ENCODE results near the gene DACT1. TPM values are rescaled to one million over a fixed set of nuclear protein-coding genes. Genes with fewer than 3 reads are reported as not detected.

DACT1 gene
- total and polyA plus RNA-seq, 2 donors (not counting 1 experiment from before 2014, with no cell fraction given), result 10.2 to 10.6 TPM

DNA sequence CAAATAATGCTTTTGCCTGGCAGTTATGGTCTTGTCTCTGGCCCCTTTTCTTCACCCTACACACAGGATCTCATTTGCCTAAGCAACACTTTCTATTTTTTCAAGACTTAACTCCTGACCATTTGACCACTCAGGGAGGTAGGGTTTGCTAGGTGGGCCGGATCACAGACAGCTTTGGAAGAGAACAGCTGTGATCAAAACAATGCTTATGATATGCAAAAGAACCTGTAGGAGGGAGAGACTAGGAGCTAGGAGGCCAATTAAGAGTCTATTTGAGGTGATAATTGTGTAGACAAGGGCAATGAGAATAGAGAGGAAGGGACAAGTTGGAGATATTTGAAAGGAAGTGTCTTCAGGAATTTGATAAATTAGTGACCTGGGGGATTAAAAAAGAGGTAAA is 12.3 kb upstream of the DACT1 start:
- DNase-seq (ENCODE audit: low read depth in 2 of 2), result no peak
- H3K9me3 ChIP-seq (ENCODE audit: control insufficient read depth, insufficient read depth, low read depth, low read length), result no peaks in the 10 kb centered on the region
- H3K79me2 ChIP-seq (ENCODE audit: control insufficient read depth, insufficient read depth, low read length), result no peaks in the 10 kb centered on the region
- H3K4me2 ChIP-seq (ENCODE audit: extremely low read depth, insufficient read depth, low read length), result no peak overlapping the region
- TF ChIP-seq EZH2 (IDR thresholded peaks at IDR 0.05; ENCODE audit: low read length, missing control alignments), result no peak
- TF ChIP-seq, protein P1, sequence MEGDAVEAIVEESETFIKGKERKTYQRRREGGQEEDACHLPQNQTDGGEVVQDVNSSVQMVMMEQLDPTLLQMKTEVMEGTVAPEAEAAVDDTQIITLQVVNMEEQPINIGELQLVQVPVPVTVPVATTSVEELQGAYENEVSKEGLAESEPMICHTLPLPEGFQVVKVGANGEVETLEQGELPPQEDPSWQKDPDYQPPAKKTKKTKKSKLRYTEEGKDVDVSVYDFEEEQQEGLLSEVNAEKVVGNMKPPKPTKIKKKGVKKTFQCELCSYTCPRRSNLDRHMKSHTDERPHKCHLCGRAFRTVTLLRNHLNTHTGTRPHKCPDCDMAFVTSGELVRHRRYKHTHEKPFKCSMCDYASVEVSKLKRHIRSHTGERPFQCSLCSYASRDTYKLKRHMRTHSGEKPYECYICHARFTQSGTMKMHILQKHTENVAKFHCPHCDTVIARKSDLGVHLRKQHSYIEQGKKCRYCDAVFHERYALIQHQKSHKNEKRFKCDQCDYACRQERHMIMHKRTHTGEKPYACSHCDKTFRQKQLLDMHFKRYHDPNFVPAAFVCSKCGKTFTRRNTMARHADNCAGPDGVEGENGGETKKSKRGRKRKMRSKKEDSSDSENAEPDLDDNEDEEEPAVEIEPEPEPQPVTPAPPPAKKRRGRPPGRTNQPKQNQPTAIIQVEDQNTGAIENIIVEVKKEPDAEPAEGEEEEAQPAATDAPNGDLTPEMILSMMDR (conservative IDR thresholded peaks at IDR 0.05 in 1 of 2, IDR thresholded peaks at IDR 0.05 in 1 of 2; ENCODE audit: low read depth in 1 of 2, low read length in 2 of 2), result no peak
- H2AFZ ChIP-seq (ENCODE audit: low read length), result no peak overlapping the region
- no peak overlapping the region for H3K9ac ChIP-seq (ENCODE audit: insufficient read depth, low read length)
- no peak overlapping the region for H3K4me3 ChIP-seq (replicated peaks in 1 of 4; ENCODE audit: control extremely low read depth in 1 of 4, insufficient read depth in 1 of 4, low read depth in 3 of 4, low read length in 4 of 4)
- no peak overlapping the region for H3K27ac ChIP-seq (ENCODE audit: insufficient read depth, low read length)
- no peaks in the 10 kb centered on the region for H3K4me1 ChIP-seq (ENCODE audit: control insufficient read depth, extremely low read depth, insufficient read depth, low read length)
- no peaks in the 10 kb centered on the region for H3K36me3 ChIP-seq (ENCODE audit: control insufficient read depth, insufficient read depth, low read length)
- H4K20me1 ChIP-seq (ENCODE audit: control insufficient read depth, extremely low read depth, insufficient read depth, low read length), result no peaks in the 10 kb centered on the region
- no peaks in the 10 kb centered on the region for H3K27me3 ChIP-seq (ENCODE audit: control insufficient read depth, insufficient read depth, low read length)

DNA sequence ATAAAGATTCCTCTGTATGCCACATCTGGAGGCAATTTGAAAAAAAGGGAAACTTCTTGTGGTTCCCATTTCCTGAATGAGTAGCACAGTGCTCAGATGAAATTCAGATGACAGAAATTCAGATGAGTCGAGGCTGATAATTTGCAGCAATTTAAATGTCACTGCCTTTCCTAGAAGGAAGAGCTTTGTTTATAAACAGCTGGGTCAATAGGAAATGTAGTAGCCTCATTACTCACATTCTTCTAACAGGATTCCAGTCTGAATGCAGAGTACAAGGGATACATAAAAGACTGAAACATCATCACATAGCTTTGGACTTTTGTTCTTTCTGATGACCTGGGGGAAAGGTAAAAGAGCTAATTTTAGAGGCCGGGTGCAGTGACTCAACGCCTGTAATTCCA is 11.3 kb upstream of the DACT1 start:
- peak in 1 of 2 donors; percentile 70 for DNase-seq (ENCODE audit: low read depth in 2 of 2)
- H3K9me3 ChIP-seq (ENCODE audit: control insufficient read depth, insufficient read depth, low read depth, low read length), result no peaks in the 10 kb centered on the region
- H3K36me3 ChIP-seq (ENCODE audit: control insufficient read depth, insufficient read depth, low read length), result no peaks in the 10 kb centered on the region
- H3K27me3 ChIP-seq (ENCODE audit: control insufficient read depth, insufficient read depth, low read length), result no peaks in the 10 kb centered on the region
- TF ChIP-seq, protein P1 (conservative IDR thresholded peaks at IDR 0.05 in 1 of 2, IDR thresholded peaks at IDR 0.05 in 1 of 2; ENCODE audit: low read depth in 1 of 2, low read length in 2 of 2), result no peak
- TF ChIP-seq EZH2 (IDR thresholded peaks at IDR 0.05; ENCODE audit: low read length, missing control alignments), result no peak
- no peaks in the 10 kb centered on the region for H3K79me2 ChIP-seq (ENCODE audit: control insufficient read depth, insufficient read depth, low read length)
- no peaks in the 10 kb centered on the region for H4K20me1 ChIP-seq (ENCODE audit: control insufficient read depth, extremely low read depth, insufficient read depth, low read length)
- no peaks in the 10 kb centered on the region for H3K4me1 ChIP-seq (ENCODE audit: control insufficient read depth, extremely low read depth, insufficient read depth, low read length)
- H3K4me2 ChIP-seq (ENCODE audit: extremely low read depth, insufficient read depth, low read length), result no peak overlapping the region
- no peak overlapping the region for H3K27ac ChIP-seq (ENCODE audit: insufficient read depth, low read length)
- no peak overlapping the region for H3K9ac ChIP-seq (ENCODE audit: insufficient read depth, low read length)
- H3K4me3 ChIP-seq (replicated peaks in 1 of 4; ENCODE audit: control extremely low read depth in 1 of 4, insufficient read depth in 1 of 4, low read depth in 3 of 4, low read length in 4 of 4), result no peak overlapping the region
- no peak overlapping the region for H2AFZ ChIP-seq (ENCODE audit: low read length)

DNA sequence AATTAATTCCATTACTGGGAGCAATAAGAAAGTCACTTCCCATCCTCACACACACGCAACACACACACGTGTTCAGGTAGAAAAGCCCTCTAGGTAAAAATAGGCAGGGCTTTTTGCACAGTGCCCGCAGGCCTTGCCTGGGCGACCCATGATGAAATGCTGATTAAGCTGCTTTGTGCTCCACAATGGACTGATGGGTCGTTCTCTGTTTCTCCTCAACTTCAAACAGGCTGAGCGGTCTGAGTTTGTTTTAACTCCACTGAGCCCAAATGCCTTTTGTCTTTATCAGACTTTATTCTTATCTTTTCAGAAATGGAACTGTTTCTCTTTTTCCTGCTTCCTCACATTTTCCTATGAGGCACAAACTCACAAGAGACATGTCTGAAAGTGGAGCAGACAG is 9.4 kb upstream of the DACT1 start:
- Histone ChIP-seq H3K9me3 (ENCODE audit: control insufficient read depth, insufficient read depth, low read depth, low read length) (no peaks in the 10 kb centered on the region), H3K4me3 (replicated peaks in 1 of 4; ENCODE audit: control extremely low read depth in 1 of 4, insufficient read depth in 1 of 4, low read depth in 3 of 4, low read length in 4 of 4) (no peak overlapping the region), H3K4me1 (ENCODE audit: control insufficient read depth, extremely low read depth, insufficient read depth, low read length) (no peaks in the 10 kb centered on the region), H3K4me2 (ENCODE audit: extremely low read depth, insufficient read depth, low read length) (no peak overlapping the region), H3K9ac (ENCODE audit: insufficient read depth, low read length) (no peak overlapping the region), H4K20me1 (ENCODE audit: control insufficient read depth, extremely low read depth, insufficient read depth, low read length) (no peaks in the 10 kb centered on the region), H2AFZ (ENCODE audit: low read length) (no peak overlapping the region), H3K79me2 (ENCODE audit: control insufficient read depth, insufficient read depth, low read length) (no peaks in the 10 kb centered on the region), H3K27me3 (ENCODE audit: control insufficient read depth, insufficient read depth, low read length) (no peaks in the 10 kb centered on the region), H3K27ac (ENCODE audit: insufficient read depth, low read length) (no peak overlapping the region), H3K36me3 (ENCODE audit: control insufficient read depth, insufficient read depth, low read length) (no peaks in the 10 kb centered on the region)
- no peak for TF ChIP-seq EZH2 (IDR thresholded peaks at IDR 0.05; ENCODE audit: low read length, missing control alignments)
- TF ChIP-seq, protein P1 (conservative IDR thresholded peaks at IDR 0.05 in 1 of 2, IDR thresholded peaks at IDR 0.05 in 1 of 2; ENCODE audit: low read depth in 1 of 2, low read length in 2 of 2), result no peak
- peak in 1 of 2 donors; percentile 42 for DNase-seq (ENCODE audit: low read depth in 2 of 2)

Data from fibroblast of lung (primary cell).